Stimulated activated naive CD8-positive, alpha-beta T cell treated with anti-CD3 and anti-CD28 coated beads, Interleukin-15, Interleukin-2, amounts not matched to agents 100 ng/mL and 50 ng/mL, for 24 hours (primary cell): ENCODE results near the gene SOBP.

ENCODE experiments used
- H3K27ac Mint-ChIP-seq: one replicate; pipeline ENCODE4 v1.8.0; 2021; ENCODE audit warnings: mild to moderate bottlenecking, mixed read lengths
- H3K27me3 Mint-ChIP-seq: one replicate; pipeline ENCODE4 v1.8.0; 2021; ENCODE audit warnings: mixed read lengths
- H3K36me3 Mint-ChIP-seq: one replicate; pipeline ENCODE4 v1.8.0; 2021; ENCODE audit warnings: low read depth, mixed read lengths
- H3K4me1 Mint-ChIP-seq: one replicate; pipeline ENCODE4 v1.8.0; 2021; ENCODE audit warnings: low read depth, mixed read lengths
- H3K4me3 Mint-ChIP-seq: one replicate; pipeline ENCODE4 v1.8.0; 2021; ENCODE audit warnings: mild to moderate bottlenecking, mixed read lengths
- H3K9me3 Mint-ChIP-seq: one replicate; pipeline ENCODE4 v1.8.0; 2021; ENCODE audit warnings: mixed read lengths

SOBP gene

DNA sequence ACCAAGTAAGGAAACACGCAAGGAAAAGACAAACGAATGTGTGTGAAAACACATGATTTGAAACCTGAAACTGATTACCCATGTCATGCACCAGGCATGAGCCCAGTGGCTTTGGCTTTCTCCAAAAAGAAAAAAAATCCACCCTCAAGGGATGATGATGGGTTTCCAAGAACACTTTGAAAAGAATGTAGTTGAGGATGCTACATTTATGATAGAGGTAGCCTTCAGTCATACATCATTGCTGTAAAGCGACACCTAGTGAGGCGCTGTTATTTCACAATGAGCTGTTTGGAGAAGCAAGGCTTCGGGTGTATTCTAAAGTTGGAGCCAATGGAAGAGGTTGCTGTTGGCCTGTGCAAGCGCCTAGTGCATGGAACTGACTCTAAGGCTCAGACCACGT is 209.3 kb downstream of the SOBP start:
- H3K27ac Mint-ChIP-seq = no peak overlapping the region
- no peaks in the 10 kb centered on the region for H3K9me3 Mint-ChIP-seq
- peaks cover 29% of the 10 kb centered on the region for H3K4me1 Mint-ChIP-seq
- H3K36me3 Mint-ChIP-seq = peaks cover 1% of the 10 kb centered on the region
- no peaks in the 10 kb centered on the region for H3K27me3 Mint-ChIP-seq
- H3K4me3 Mint-ChIP-seq = no peak overlapping the region

DNA sequence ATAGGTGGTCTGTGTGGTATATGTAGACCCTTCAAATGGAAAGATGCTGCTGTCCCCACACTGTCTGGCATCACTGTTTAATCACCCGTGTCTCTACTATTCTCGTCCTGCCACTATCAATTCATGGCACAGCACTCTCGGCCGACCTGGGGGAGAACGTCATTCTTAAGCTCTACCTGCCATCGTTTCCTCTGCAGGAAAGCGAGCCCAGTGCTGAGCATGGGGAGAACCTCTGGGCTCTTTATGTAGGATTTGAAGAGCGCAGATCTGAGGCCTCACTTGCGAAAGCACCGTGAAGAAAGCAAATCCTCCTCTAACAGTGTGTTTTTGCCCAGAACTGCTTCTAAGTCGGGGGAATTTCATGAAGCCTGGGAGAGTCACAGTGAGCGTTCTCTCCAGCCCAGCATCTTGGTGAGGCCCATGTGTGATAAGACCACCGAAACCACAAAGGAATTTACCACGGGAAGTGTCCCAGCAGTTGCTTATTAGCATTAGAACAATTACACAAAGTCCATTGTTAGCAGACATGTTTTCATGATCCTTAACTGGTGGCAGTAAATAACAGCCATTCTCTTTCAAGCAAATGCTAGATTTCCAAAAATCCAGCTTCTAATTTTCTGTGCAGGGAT is 209.9 kb downstream of the SOBP start:
- H3K9me3 Mint-ChIP-seq = no peaks in the 10 kb centered on the region
- peaks cover 35% of the 10 kb centered on the region for H3K4me1 Mint-ChIP-seq
- peaks cover 5% of the 10 kb centered on the region for H3K36me3 Mint-ChIP-seq
- no peak overlapping the region for H3K4me3 Mint-ChIP-seq
- no peaks in the 10 kb centered on the region for H3K27me3 Mint-ChIP-seq
- no peak overlapping the region for H3K27ac Mint-ChIP-seq

GRCh38 chr6:107703606-107704005 is 213.7 kb downstream of the SOBP start:
- Mint-ChIP-seq H3K36me3 (peaks cover 5% of the 10 kb centered on the region), H3K9me3 (no peaks in the 10 kb centered on the region), H3K4me1 (peaks cover 23% of the 10 kb centered on the region), H3K4me3 (no peak overlapping the region), H3K27me3 (no peaks in the 10 kb centered on the region), H3K27ac (no peak overlapping the region)

GRCh38 chr6:107704347-107705013 is 214.6 kb downstream of the SOBP start:
- H3K9me3 Mint-ChIP-seq = no peaks in the 10 kb centered on the region
- no peaks in the 10 kb centered on the region for H3K27me3 Mint-ChIP-seq
- H3K27ac Mint-ChIP-seq = no peak overlapping the region
- H3K36me3 Mint-ChIP-seq = peaks cover 5% of the 10 kb centered on the region
- peaks cover 17% of the 10 kb centered on the region for H3K4me1 Mint-ChIP-seq
- H3K4me3 Mint-ChIP-seq = no peak overlapping the region

- Mint-ChIP-seq H3K27me3 (no peaks in the 10 kb centered on the region), H3K4me3 (no peak overlapping the region), H3K9me3 (no peaks in the 10 kb centered on the region), H3K4me1 (peaks cover 14% of the 10 kb centered on the region), H3K27ac (no peak overlapping the region), H3K36me3 (peaks cover 5% of the 10 kb centered on the region)
Observed at GRCh38 chr6:107706516-107707115, 216.7 kb downstream of the SOBP start.

- no peak overlapping the region for H3K4me3 Mint-ChIP-seq
- H3K9me3 Mint-ChIP-seq = no peaks in the 10 kb centered on the region
- H3K27ac Mint-ChIP-seq = no peak overlapping the region
- H3K4me1 Mint-ChIP-seq = peaks cover 24% of the 10 kb centered on the region
- H3K27me3 Mint-ChIP-seq = no peaks in the 10 kb centered on the region
- peaks cover 5% of the 10 kb centered on the region for H3K36me3 Mint-ChIP-seq
Observed at GRCh38 chr6:107707346-107708275, 217.7 kb downstream of the SOBP start.

DNA sequence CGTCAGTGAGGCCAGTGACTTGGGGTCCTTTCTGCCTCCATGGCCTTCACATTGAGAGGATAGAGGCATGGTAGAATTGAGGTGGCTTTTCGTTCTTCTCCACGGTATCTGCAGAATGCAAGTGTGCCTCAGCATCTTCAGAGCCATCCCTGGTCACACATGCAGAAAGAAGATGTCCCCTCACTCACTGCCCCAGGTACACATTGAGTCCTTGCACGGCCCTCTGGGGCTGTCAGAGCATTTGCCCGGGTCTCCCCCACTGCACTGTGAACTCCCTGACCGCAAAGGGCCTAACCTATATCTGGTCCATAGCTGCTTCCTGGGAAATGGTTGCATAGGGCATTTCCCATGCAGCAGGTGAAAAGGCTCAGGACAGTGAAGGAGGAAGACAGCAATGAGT is 218.5 kb downstream of the SOBP start:
- H3K9me3 Mint-ChIP-seq = no peaks in the 10 kb centered on the region
- no peak overlapping the region for H3K27ac Mint-ChIP-seq
- peaks cover 33% of the 10 kb centered on the region for H3K4me1 Mint-ChIP-seq
- H3K4me3 Mint-ChIP-seq = no peak overlapping the region
- no peaks in the 10 kb centered on the region for H3K27me3 Mint-ChIP-seq
- H3K36me3 Mint-ChIP-seq = peaks cover 5% of the 10 kb centered on the region

- peaks cover 3% of the 10 kb centered on the region for H3K36me3 Mint-ChIP-seq
- no peak overlapping the region for H3K27ac Mint-ChIP-seq
- peaks cover 40% of the 10 kb centered on the region for H3K4me1 Mint-ChIP-seq
Observed at GRCh38 chr6:107709341-107709740, 219.4 kb downstream of the SOBP start.

More at GRCh38 chr6:107709341-107709740, 219.4 kb downstream of the SOBP start:
- H3K9me3 Mint-ChIP-seq = no peaks in the 10 kb centered on the region
- H3K4me3 Mint-ChIP-seq = no peak overlapping the region
- no peaks in the 10 kb centered on the region for H3K27me3 Mint-ChIP-seq
